ENCODE measurements around the gene RSKR.
"Not testable (repeated sequence)": the region's sequence is repeated elsewhere in the genome, so short reads cannot be mapped to it uniquely, and the experiment has no call there.

DNA sequence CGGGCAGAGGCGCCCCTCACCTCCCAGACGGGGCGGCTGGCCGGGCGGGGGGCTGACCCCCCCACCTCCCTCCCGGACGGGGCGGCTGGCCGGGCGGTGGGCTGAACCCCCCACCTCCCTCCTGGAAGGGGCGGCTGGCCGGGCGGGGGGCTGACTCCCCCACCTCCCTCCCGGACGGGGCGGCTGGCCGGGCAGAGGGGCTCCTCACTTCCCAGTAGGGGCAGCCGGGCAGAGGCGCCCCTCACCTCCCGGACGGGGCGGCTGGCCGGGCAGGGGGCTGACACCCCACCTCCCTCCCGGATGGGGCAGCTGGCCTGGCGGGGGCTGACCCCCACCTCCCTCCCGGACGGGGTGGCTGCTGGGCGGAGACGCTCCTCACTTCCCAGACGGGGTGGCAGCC, 10.0 kb downstream of the RSKR start:
- TF ChIP-seq CTCF (conservative IDR thresholded peaks at IDR 0.05); ZFX (IDR thresholded peaks at IDR 0.05): not testable (repeated sequence)

Data from C4-2B (cell line).